Measurements from ENCODE around the gene HOXA11.

Gene HOXA11

GRCh38 chr7:27134392-27134791 lies 50.6 kb downstream of the HOXA11 start:
- Histone ChIP-seq H3K4me2 (ENCODE audit: low read length) (no peak overlapping the region), H3K4me3 (ENCODE audit: low read depth, low read length) (no peak overlapping the region), H3K27me3 (ENCODE audit: control insufficient read depth, insufficient read depth, low read length) (no peaks in the 10 kb centered on the region), H3K36me3 (ENCODE audit: control insufficient read depth, insufficient read depth, low read length) (no peaks in the 10 kb centered on the region), H3K9ac (no peak overlapping the region), H2AFZ (no peak overlapping the region), H3K9me3 (ENCODE audit: control insufficient read depth, low read length) (no peaks in the 10 kb centered on the region), H3K4me1 (no peaks in the 10 kb centered on the region), H3K79me2 (no peaks in the 10 kb centered on the region), H3K27ac (no peak overlapping the region)
- TF ChIP-seq CTCF (IDR thresholded peaks at IDR 0.05), result no peak

- H3K4me3 ChIP-seq (ENCODE audit: low read depth, low read length), result no peak overlapping the region
- no peak overlapping the region for H3K27ac ChIP-seq
- no peaks in the 10 kb centered on the region for H3K36me3 ChIP-seq (ENCODE audit: control insufficient read depth, insufficient read depth, low read length)
- no peaks in the 10 kb centered on the region for H3K4me1 ChIP-seq
- no peak overlapping the region for H3K9ac ChIP-seq
- H3K4me2 ChIP-seq (ENCODE audit: low read length), result no peak overlapping the region
- no peaks in the 10 kb centered on the region for H3K27me3 ChIP-seq (ENCODE audit: control insufficient read depth, insufficient read depth, low read length)
- no peaks in the 10 kb centered on the region for H3K79me2 ChIP-seq
- H2AFZ ChIP-seq, result no peak overlapping the region
- H3K9me3 ChIP-seq (ENCODE audit: control insufficient read depth, low read length), result no peaks in the 10 kb centered on the region
- TF ChIP-seq CTCF (IDR thresholded peaks at IDR 0.05), result no peak
Measured at GRCh38 chr7:27133409-27134231, 51.4 kb downstream of the HOXA11 start.

GRCh38 chr7:27132978-27133377 lies 52.1 kb downstream of the HOXA11 start:
- Histone ChIP-seq H3K27me3 (ENCODE audit: control insufficient read depth, insufficient read depth, low read length) (no peaks in the 10 kb centered on the region), H3K4me3 (ENCODE audit: low read depth, low read length) (no peak overlapping the region), H3K9me3 (ENCODE audit: control insufficient read depth, low read length) (no peaks in the 10 kb centered on the region), H3K9ac (no peak overlapping the region), H3K4me1 (no peaks in the 10 kb centered on the region), H2AFZ (no peak overlapping the region), H3K4me2 (ENCODE audit: low read length) (no peak overlapping the region), H3K27ac (no peak overlapping the region), H3K79me2 (no peaks in the 10 kb centered on the region), H3K36me3 (ENCODE audit: control insufficient read depth, insufficient read depth, low read length) (no peaks in the 10 kb centered on the region)
- TF ChIP-seq CTCF (IDR thresholded peaks at IDR 0.05), result no peak

- H3K27ac ChIP-seq, result no peak overlapping the region
- H3K9me3 ChIP-seq (ENCODE audit: control insufficient read depth, low read length), result no peaks in the 10 kb centered on the region
- H3K36me3 ChIP-seq (ENCODE audit: control insufficient read depth, insufficient read depth, low read length), result no peaks in the 10 kb centered on the region
- H3K4me2 ChIP-seq (ENCODE audit: low read length), result no peak overlapping the region
- no peaks in the 10 kb centered on the region for H3K4me1 ChIP-seq
- H3K4me3 ChIP-seq (ENCODE audit: low read depth, low read length), result no peak overlapping the region
- no peaks in the 10 kb centered on the region for H3K27me3 ChIP-seq (ENCODE audit: control insufficient read depth, insufficient read depth, low read length)
- H3K79me2 ChIP-seq, result no peaks in the 10 kb centered on the region
- no peak overlapping the region for H3K9ac ChIP-seq
- no peak for TF ChIP-seq CTCF (IDR thresholded peaks at IDR 0.05)
- no peak overlapping the region for H2AFZ ChIP-seq
Measured at GRCh38 chr7:27132214-27132613, 52.8 kb downstream of the HOXA11 start.

- Histone ChIP-seq H3K9me3 (ENCODE audit: control insufficient read depth, low read length) (no peaks in the 10 kb centered on the region), H3K4me2 (ENCODE audit: low read length) (peak overlapping the region; percentile 98), H3K4me3 (ENCODE audit: low read depth, low read length) (peak overlapping the region; percentile 77), H3K36me3 (ENCODE audit: control insufficient read depth, insufficient read depth, low read length) (no peaks in the 10 kb centered on the region), H3K27me3 (ENCODE audit: control insufficient read depth, insufficient read depth, low read length) (no peaks in the 10 kb centered on the region), H3K27ac (no peak overlapping the region), H3K9ac (no peak overlapping the region), H3K79me2 (no peaks in the 10 kb centered on the region), H3K4me1 (no peaks in the 10 kb centered on the region), H2AFZ (no peak overlapping the region)
- no peak for TF ChIP-seq CTCF (IDR thresholded peaks at IDR 0.05)
Measured at GRCh38 chr7:27131390-27131819, 53.6 kb downstream of the HOXA11 start.

All from parathyroid adenoma (tissue), 2 donors.